HFF-Myc (cell line): Measurements from ENCODE around the gene CSH1.

Source experiments
- DNase-seq: peaks from one replicate; pipeline ENCODE4 v3.0.0-alpha.2; 2011; ENCODE audit warnings: low read depth; ENCODE audit errors: extremely low read depth
- H3K4me3 ChIP-seq: replicated peaks from 2 replicates; pipeline ENCODE4 v1.5.1; 2011; ENCODE audit warnings: low read depth, mild to moderate bottlenecking, control low read depth, low read length
- CTCF ChIP-seq: IDR thresholded peaks from 2 replicates; pipeline ENCODE4 v1.5.1; 2012; ENCODE audit warnings: mild to moderate bottlenecking, low read depth, low read length, control low read depth; ENCODE audit errors: missing control alignments

CSH1 gene

GRCh38 chr17:63848834-63849689, 47.3 kb downstream of the CSH1 start:
- no peak overlapping the region for H3K4me3 ChIP-seq
- peak; percentile 59 for DNase-seq
- peak; percentile 55 for TF ChIP-seq CTCF

- no peak overlapping the region for H3K4me3 ChIP-seq
- no peak for TF ChIP-seq CTCF
- no peak for DNase-seq
These were observed 48.7 kb downstream of the CSH1 start for GRCh38 chr17:63847525-63848249.

GRCh38 chr17:63845509-63845908, 50.9 kb downstream of the CSH1 start:
- DNase-seq = no peak
- TF ChIP-seq CTCF = no peak
- no peak overlapping the region for H3K4me3 ChIP-seq
